BLaER1 treated with 17β-estradiol and CSF1 and Interleukin-3, amounts not matched to agents 10 nM and 100 nM (cell line): ENCODE data around the gene ADAMTS9.

Experiments
- H3K27ac ChIP-seq, 11 experiments: shearing (Covaris generic); formaldehyde crosslinking; 2 replicates each; pipeline ENCODE4 v1.8.1; 2022
- H3K27me3 ChIP-seq, 11 experiments: shearing (Covaris generic); formaldehyde crosslinking; 2 replicates each; pipeline ENCODE4 v1.8.1; 2022
- H3K36me3 ChIP-seq, 11 experiments: shearing (Covaris generic); formaldehyde crosslinking; 2 replicates each; pipeline ENCODE4 v1.8.1; 2022
- H3K4me1 ChIP-seq, 10 experiments: shearing (Covaris generic); formaldehyde crosslinking; 2 replicates each; pipeline ENCODE4 v1.8.1; 2022
- H3K4me2 ChIP-seq, 11 experiments: shearing (Covaris generic); formaldehyde crosslinking; 2 replicates each; pipeline ENCODE4 v1.8.1; 2022
- H3K4me3 ChIP-seq, 10 experiments: shearing (Covaris generic); formaldehyde crosslinking; 2 replicates each; pipeline ENCODE4 v1.8.1; 2022
- H3K9ac ChIP-seq, 11 experiments: shearing (Covaris generic); formaldehyde crosslinking; 2 replicates each; pipeline ENCODE4 v1.8.1; 2022
- H3K9me3 ChIP-seq, 11 experiments: shearing (Covaris generic); formaldehyde crosslinking; replicated peaks in 1 of 11; 2 replicates each; pipeline ENCODE4 v1.8.1; 2022
- H4K20me1 ChIP-seq, 11 experiments: shearing (Covaris generic); formaldehyde crosslinking; 2 replicates each; pipeline ENCODE4 v1.8.1; 2022
- Cebpa-rat ChIP-seq, 11 experiments: shearing (Covaris generic); IDR thresholded peaks; 2 replicates each; pipeline ENCODE4 v1.8.1; 2022

Gene ADAMTS9, protein sequence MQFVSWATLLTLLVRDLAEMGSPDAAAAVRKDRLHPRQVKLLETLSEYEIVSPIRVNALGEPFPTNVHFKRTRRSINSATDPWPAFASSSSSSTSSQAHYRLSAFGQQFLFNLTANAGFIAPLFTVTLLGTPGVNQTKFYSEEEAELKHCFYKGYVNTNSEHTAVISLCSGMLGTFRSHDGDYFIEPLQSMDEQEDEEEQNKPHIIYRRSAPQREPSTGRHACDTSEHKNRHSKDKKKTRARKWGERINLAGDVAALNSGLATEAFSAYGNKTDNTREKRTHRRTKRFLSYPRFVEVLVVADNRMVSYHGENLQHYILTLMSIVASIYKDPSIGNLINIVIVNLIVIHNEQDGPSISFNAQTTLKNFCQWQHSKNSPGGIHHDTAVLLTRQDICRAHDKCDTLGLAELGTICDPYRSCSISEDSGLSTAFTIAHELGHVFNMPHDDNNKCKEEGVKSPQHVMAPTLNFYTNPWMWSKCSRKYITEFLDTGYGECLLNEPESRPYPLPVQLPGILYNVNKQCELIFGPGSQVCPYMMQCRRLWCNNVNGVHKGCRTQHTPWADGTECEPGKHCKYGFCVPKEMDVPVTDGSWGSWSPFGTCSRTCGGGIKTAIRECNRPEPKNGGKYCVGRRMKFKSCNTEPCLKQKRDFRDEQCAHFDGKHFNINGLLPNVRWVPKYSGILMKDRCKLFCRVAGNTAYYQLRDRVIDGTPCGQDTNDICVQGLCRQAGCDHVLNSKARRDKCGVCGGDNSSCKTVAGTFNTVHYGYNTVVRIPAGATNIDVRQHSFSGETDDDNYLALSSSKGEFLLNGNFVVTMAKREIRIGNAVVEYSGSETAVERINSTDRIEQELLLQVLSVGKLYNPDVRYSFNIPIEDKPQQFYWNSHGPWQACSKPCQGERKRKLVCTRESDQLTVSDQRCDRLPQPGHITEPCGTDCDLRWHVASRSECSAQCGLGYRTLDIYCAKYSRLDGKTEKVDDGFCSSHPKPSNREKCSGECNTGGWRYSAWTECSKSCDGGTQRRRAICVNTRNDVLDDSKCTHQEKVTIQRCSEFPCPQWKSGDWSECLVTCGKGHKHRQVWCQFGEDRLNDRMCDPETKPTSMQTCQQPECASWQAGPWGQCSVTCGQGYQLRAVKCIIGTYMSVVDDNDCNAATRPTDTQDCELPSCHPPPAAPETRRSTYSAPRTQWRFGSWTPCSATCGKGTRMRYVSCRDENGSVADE (N-terminal part only)

DNA sequence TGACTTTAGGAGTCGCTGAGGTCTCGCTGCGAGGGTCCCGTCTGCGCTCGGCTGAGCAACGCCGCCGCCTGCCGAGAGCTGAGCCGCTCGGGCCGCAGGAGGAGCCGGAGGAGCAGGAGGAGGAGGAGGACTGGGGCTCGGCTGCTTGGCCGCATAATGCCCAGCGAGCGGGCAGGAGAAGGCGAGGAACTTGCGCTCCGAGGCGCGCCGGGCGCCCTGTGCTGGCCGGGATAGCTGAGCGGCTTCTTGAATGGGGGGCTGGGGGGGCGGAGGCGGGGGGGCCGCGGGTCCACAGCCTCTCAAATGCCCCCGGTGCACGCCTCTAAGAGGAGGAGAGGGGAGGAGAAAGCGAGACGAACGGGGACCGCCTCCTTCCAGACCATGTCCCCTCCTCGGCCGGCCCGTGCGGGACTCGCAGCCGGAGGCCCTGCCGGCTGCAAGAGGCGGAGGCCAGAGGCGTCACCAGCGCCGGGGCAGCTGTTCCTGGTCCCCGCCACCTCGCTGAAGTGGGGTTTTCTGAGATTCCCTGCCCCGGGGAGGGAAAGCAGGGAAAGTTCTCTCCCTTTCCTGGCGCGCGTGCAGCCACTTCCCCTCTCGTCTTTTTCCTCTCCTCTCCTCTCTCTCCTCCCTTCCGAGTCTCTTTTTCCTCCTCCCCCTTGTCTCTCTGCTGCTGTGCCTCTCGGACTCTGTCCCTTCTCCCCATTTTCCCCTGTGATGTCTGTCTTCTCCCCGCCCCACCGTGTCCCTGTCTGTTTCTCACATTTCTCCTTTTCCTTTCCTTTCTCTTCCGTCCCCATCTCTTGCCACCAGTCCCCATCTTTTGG lies at the start of gene ADAMTS9:
Gene ADAMTS9 (minus strand): TSS at position 220 of the 824 bp plus-strand sequence. CDS start 343 bp downstream, outside the sequence.
- TF ChIP-seq Cebpa-rat (IDR thresholded peaks at IDR 0.05), result no peak
- Histone ChIP-seq H3K9ac (peak within 1 kb of the TSS in 9 of 11 experiments; percentile 46 to 75 (median 67); a peak in 16 of 22 replicates), H4K20me1 (no peaks in the 10 kb centered on the region), H3K4me1 (peaks cover 5 to 17% (median 15%) of the 10 kb centered on the region in 10 experiments; a peak in 17 of 20 replicates), H3K4me3 (peak within 1 kb of the TSS; percentile 49 to 73 (median 66)), H3K4me2 (peak within 1 kb of the TSS; percentile 59 to 90 (median 81)), H3K36me3 (no peaks in the 10 kb centered on the region), H3K9me3 (peaks cover 10 to 26% (median 22%) of the 10 kb centered on the region in 11 experiments; a peak in 17 of 22 replicates), H3K27ac (peak within 1 kb of the TSS in 5 of 11 experiments; percentile 43 to 74 (median 70); a peak in 9 of 22 replicates), H3K27me3 (peaks cover 16 to 34% (median 27%) of the 10 kb centered on the region in 11 experiments; a peak in 20 of 22 replicates)

DNA sequence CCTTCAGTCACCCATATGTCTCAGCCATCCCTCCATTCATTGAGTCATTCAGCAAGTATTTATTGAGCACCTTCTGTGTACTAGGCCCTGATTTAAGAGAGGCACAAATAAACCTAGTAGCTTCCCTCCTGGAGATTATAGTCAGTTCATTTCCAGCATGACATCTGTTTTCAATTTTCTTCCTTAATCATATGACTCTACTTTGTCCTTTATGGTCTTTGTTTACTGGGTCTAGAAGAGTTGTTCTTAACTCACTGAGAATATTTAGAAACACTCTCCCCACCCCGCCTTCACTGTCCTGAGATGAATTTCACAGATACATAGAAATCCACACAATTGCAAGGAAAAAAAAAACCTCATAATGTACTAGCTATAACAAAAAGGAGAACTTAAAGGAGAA lies 44.8 kb upstream of the ADAMTS9 start:
- peaks cover 0 to 3% (median 0%) of the 10 kb centered on the region in 10 experiments; a peak in 1 of 20 replicates for H3K4me1 ChIP-seq
- no peak overlapping the region for H3K9ac ChIP-seq
- H3K4me2 ChIP-seq, result no peak overlapping the region
- no peaks in the 10 kb centered on the region for H3K27me3 ChIP-seq
- no peaks in the 10 kb centered on the region for H3K36me3 ChIP-seq
- H3K27ac ChIP-seq, result no peak overlapping the region
- H3K4me3 ChIP-seq, result no peak overlapping the region
- H4K20me1 ChIP-seq, result no peaks in the 10 kb centered on the region
- 0 out of 22 replicates have a peak, but pooled peaks cover 0 to 3% (median 0%) of the 10 kb centered on the region in 11 experiments for H3K9me3 ChIP-seq
- TF ChIP-seq Cebpa-rat (IDR thresholded peaks at IDR 0.05), result no peak

DNA sequence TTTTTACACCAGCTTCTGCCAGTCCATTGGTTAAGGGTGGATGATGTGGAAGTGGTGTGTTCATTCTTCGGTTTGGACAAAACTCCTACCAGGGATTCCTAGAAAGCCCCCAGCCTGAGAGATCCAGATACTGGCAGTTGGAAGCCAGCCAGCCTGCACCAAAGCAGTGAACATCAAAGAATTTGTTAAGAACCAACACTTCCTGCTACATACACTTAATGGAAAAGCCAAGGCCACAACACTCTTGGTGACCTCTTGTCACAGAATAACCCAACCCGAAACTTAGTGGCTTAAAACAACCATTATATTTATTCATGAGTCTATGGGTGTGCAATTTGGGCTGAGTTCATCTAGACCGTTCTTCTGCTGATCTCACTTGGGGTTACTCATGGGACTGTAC lies 42.9 kb upstream of the ADAMTS9 start:
- no peak for TF ChIP-seq Cebpa-rat (IDR thresholded peaks at IDR 0.05)
- Histone ChIP-seq H3K27me3 (no peaks in the 10 kb centered on the region), H3K4me3 (no peak overlapping the region), H3K9me3 (0 out of 22 replicates have a peak, but pooled peaks cover 0 to 3% (median 0%) of the 10 kb centered on the region in 11 experiments), H3K36me3 (no peaks in the 10 kb centered on the region), H4K20me1 (no peaks in the 10 kb centered on the region), H3K9ac (no peak overlapping the region), H3K4me1 (peaks cover 0 to 3% (median 0%) of the 10 kb centered on the region in 10 experiments; a peak in 1 of 20 replicates), H3K27ac (no peak overlapping the region), H3K4me2 (peak overlapping the region in 1 of 11 experiments; percentile 15; a peak in 1 of 22 replicates)

DNA sequence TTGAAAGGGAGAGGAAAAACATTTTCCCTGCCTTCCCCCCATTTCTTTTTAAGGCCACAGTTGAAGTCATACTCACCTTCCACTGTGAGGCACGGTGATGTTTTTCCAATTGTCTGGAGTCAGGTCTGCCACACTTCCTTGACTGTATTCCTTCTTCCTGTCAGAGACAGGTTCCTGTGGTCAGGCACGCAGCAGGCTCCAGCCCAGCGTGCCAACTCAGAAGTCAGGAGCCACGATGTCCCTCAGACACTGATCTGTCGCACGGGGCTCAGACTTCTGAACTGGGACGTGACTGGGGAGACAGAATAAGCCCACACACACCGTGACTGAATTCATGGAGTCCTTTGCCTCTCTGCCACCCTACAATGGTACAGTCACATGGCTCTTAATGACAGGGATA lies 41.2 kb upstream of the ADAMTS9 start:
- Histone ChIP-seq H3K4me2 (no peak overlapping the region), H3K4me3 (no peak overlapping the region), H3K36me3 (no peaks in the 10 kb centered on the region), H3K27ac (no peak overlapping the region), H4K20me1 (no peaks in the 10 kb centered on the region), H3K4me1 (peaks cover 0 to 3% (median 0%) of the 10 kb centered on the region in 10 experiments; a peak in 1 of 20 replicates), H3K9me3 (0 out of 22 replicates have a peak, but pooled peaks cover 0 to 3% (median 0%) of the 10 kb centered on the region in 11 experiments), H3K9ac (no peak overlapping the region), H3K27me3 (no peaks in the 10 kb centered on the region)
- TF ChIP-seq Cebpa-rat (IDR thresholded peaks at IDR 0.05), result no peak

DNA sequence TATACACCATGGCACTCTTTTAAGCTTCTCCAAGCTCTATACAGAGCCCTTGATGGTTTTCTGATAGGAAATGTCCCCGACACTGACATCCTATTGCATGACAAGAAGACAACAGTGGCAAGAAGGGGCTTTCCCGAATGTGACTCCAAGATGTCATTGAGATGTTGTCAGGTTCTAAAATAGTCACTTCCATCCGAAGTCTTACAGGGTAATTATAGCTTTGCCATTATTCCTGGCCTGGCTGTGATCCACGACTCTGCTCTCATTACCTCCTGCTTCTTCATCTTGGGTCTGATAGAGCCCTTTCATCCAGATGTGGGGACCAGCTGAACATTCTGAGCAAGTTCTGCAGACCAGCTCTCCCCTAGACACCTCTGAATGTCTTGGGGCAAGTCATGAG lies 40.6 kb upstream of the ADAMTS9 start:
- no peak overlapping the region for H3K4me2 ChIP-seq
- TF ChIP-seq Cebpa-rat (IDR thresholded peaks at IDR 0.05), result no peak
- no peaks in the 10 kb centered on the region for H3K36me3 ChIP-seq
- H3K4me3 ChIP-seq, result no peak overlapping the region
- no peak overlapping the region for H3K9ac ChIP-seq
- H4K20me1 ChIP-seq, result no peaks in the 10 kb centered on the region
- peaks cover 0 to 3% (median 0%) of the 10 kb centered on the region in 10 experiments; a peak in 1 of 20 replicates for H3K4me1 ChIP-seq
- no peaks in the 10 kb centered on the region for H3K27me3 ChIP-seq
- H3K9me3 ChIP-seq, result 0 out of 22 replicates have a peak, but pooled peaks cover 0 to under 1% (median 0%) of the 10 kb centered on the region in 11 experiments
- no peak overlapping the region for H3K27ac ChIP-seq

DNA sequence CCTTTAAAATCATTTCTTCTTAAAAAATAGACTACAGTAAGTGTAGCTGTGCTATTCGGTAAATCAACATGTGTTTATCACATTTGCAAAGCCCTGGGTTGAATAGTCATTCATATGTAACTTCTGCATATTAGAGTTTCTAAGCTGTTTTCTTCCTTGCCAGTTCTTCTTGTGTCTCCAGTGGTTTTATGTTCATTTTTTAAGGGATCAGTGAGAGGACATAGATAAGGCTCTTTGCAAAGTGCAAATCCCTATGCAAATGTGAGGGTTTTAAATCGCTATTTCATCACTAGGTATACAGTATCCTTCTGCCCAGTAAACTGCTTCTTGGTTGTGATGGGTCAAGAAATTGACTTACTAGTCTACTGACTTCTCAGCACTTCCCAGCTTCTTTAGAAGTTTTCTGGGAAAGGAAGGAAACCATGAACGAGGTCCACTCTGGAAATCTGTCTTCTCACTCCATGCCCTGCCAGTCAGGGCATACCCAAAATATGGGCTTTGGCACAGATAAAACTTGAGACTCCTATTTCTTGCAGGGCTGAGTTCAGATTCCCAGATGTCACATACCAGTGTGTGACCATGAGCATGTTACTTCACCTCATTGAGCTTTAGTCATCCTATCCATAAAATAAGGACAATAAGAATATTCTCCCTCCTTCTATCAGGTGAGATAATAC lies 38.8 kb upstream of the ADAMTS9 start:
- no peaks in the 10 kb centered on the region for H3K9me3 ChIP-seq
- peaks cover 0 to 3% (median 0%) of the 10 kb centered on the region in 10 experiments; a peak in 1 of 20 replicates for H3K4me1 ChIP-seq
- H3K36me3 ChIP-seq, result no peaks in the 10 kb centered on the region
- no peaks in the 10 kb centered on the region for H4K20me1 ChIP-seq
- no peak overlapping the region for H3K4me2 ChIP-seq
- no peaks in the 10 kb centered on the region for H3K27me3 ChIP-seq
- H3K4me3 ChIP-seq, result no peak overlapping the region
- H3K27ac ChIP-seq, result no peak overlapping the region
- no peak overlapping the region for H3K9ac ChIP-seq
- TF ChIP-seq Cebpa-rat (IDR thresholded peaks at IDR 0.05), result no peak

DNA sequence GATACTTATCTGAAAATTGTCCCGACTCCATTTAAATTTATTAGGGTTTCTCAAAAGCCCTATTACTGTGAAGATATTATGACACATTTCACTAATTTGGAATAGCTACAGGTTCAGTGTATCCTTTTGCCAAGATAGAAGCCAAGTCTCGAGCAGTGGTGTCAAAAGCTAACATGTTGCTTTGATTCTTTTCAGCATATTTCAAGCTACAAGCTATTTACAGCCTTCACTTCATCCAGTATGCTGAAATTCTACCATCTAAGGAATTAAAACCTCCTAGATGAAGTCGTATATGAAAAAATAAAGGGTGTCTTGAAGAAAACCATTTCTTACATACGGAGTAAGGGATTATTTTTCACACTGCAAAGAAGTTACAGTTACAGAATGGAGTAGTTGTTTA lies 31.2 kb upstream of the ADAMTS9 start:
- Histone ChIP-seq H3K9me3 (no peaks in the 10 kb centered on the region), H3K9ac (no peak overlapping the region), H3K4me2 (no peak overlapping the region), H4K20me1 (no peaks in the 10 kb centered on the region), H3K4me3 (no peak overlapping the region), H3K27me3 (no peaks in the 10 kb centered on the region), H3K27ac (no peak overlapping the region), H3K36me3 (no peaks in the 10 kb centered on the region), H3K4me1 (peaks cover 0 to 10% (median 0%) of the 10 kb centered on the region in 10 experiments; a peak in 3 of 20 replicates)
- no peak for TF ChIP-seq Cebpa-rat (IDR thresholded peaks at IDR 0.05)
